Trophoblast cell (in vitro differentiated cells and primary cell): ENCODE results near the gene NR4A1.

Experiments
- DNase-seq, 2 donors: peaks; one replicate each; pipeline ENCODE4 v3.0.0-alpha.2; 2016
- H2AFZ ChIP-seq: 2 replicates; pipeline ENCODE4 v1.6.1; 2013; ENCODE audit warnings: low read length, moderate library complexity, mild to moderate bottlenecking; ENCODE audit not compliant: insufficient read depth, poor library complexity
- H2AK5ac ChIP-seq: 2 replicates; pipeline ENCODE4 v1.6.1; 2013; ENCODE audit warnings: mild to moderate bottlenecking, low read length
- H2BK120ac ChIP-seq: 2 replicates; pipeline ENCODE4 v1.6.1; 2013; ENCODE audit warnings: low read length, mild to moderate bottlenecking, moderate library complexity; ENCODE audit not compliant: insufficient read depth, poor library complexity
- H2BK12ac ChIP-seq: 2 replicates; pipeline ENCODE4 v1.6.1; 2013; ENCODE audit warnings: mild to moderate bottlenecking, low read length, moderate library complexity
- H2BK5ac ChIP-seq: 2 replicates; pipeline ENCODE4 v1.6.1; 2013; ENCODE audit warnings: low read length, low read depth, moderate library complexity, mild to moderate bottlenecking; ENCODE audit not compliant: poor library complexity
- H3K14ac ChIP-seq: 2 replicates; pipeline ENCODE4 v1.6.1; 2013; ENCODE audit warnings: mild to moderate bottlenecking, low read length
- H3K18ac ChIP-seq: 2 replicates; pipeline ENCODE4 v1.6.1; 2013; ENCODE audit warnings: mild to moderate bottlenecking, low read length
- H3K23ac ChIP-seq: 2 replicates; pipeline ENCODE4 v1.6.1; 2013; ENCODE audit warnings: low read length
- H3K27ac ChIP-seq: 2 replicates; pipeline ENCODE4 v1.5.1; 2013; ENCODE audit warnings: low read depth, mild to moderate bottlenecking, inconsistent platforms, low read length, moderate library complexity
- H3K27me3 ChIP-seq: 2 replicates; pipeline ENCODE4 v1.6.1; 2013; ENCODE audit warnings: inconsistent platforms, mild to moderate bottlenecking, low read length, moderate library complexity; ENCODE audit not compliant: insufficient read depth
- H3K36me3 ChIP-seq, 2 experiments: 1 replicate in 1 of 2; 2 replicates in 1 of 2; pipeline ENCODE4 v1.6.1; 2013; ENCODE audit warnings: low read length in 2 of 2, mild to moderate bottlenecking in 2 of 2, moderate library complexity in 1 of 2; ENCODE audit not compliant: insufficient read depth in 2 of 2, control insufficient read depth in 1 of 2
- H3K4ac ChIP-seq: 2 replicates; pipeline ENCODE4 v1.6.1; 2013; ENCODE audit warnings: low read depth, mild to moderate bottlenecking, low read length, moderate library complexity
- H3K4me1 ChIP-seq, 2 experiments: 1 replicate in 1 of 2; 2 replicates in 1 of 2; pipeline ENCODE4 v1.6.1; 2013; ENCODE audit warnings: low read length in 2 of 2, mild to moderate bottlenecking in 2 of 2, moderate library complexity in 1 of 2; ENCODE audit not compliant: insufficient read depth in 2 of 2, control insufficient read depth in 1 of 2
- H3K4me2 ChIP-seq: 2 replicates; pipeline ENCODE4 v1.6.1; 2013; ENCODE audit warnings: inconsistent platforms, mild to moderate bottlenecking, low read length, moderate library complexity
- H3K4me3 ChIP-seq: 2 replicates; pipeline ENCODE4 v1.5.1; 2013; ENCODE audit warnings: mild to moderate bottlenecking, low read depth, low read length, inconsistent platforms
- H3K79me1 ChIP-seq: one replicate; pipeline ENCODE4 v1.6.1; 2013; ENCODE audit warnings: low read length
- H3K79me2 ChIP-seq: 2 replicates; pipeline ENCODE4 v1.6.1; 2013; ENCODE audit warnings: low read length, mild to moderate bottlenecking; ENCODE audit not compliant: control insufficient read depth, insufficient read depth, poor library complexity
- H3K9ac ChIP-seq: 2 replicates; pipeline ENCODE4 v1.6.1; 2013; ENCODE audit warnings: mild to moderate bottlenecking, low read length
- H3K9me3 ChIP-seq: 2 replicates; pipeline ENCODE4 v1.6.1; 2013; ENCODE audit warnings: low read depth, mild to moderate bottlenecking, control low read depth, inconsistent platforms, low read length; ENCODE audit not compliant: insufficient read depth
- H4K12ac ChIP-seq: 2 replicates; pipeline ENCODE4 v1.6.1; 2013; ENCODE audit warnings: low read depth, mild to moderate bottlenecking, low read length, moderate library complexity
- H4K8ac ChIP-seq: 2 replicates; pipeline ENCODE4 v1.6.1; 2013; ENCODE audit warnings: low read depth, mild to moderate bottlenecking, low read length, moderate library complexity
- H4K91ac ChIP-seq: one replicate; pipeline ENCODE4 v1.6.1; 2013; ENCODE audit warnings: low read depth, mild to moderate bottlenecking, low read length, moderate library complexity
- WGBS: extraction: QIAGEN DNeasy Blood & Tissue Kit; methylation state at CpG from one replicate; pipeline ENCODE4 v1.1.7; 2013; ENCODE audit warnings: missing lambda C conversion rate; ENCODE audit not compliant: insufficient read length, insufficient coverage; ENCODE audit errors: extremely low coverage; 5-methylcytosine and 5-hydroxymethylcytosine counted together

Gene NR4A1

DNA sequence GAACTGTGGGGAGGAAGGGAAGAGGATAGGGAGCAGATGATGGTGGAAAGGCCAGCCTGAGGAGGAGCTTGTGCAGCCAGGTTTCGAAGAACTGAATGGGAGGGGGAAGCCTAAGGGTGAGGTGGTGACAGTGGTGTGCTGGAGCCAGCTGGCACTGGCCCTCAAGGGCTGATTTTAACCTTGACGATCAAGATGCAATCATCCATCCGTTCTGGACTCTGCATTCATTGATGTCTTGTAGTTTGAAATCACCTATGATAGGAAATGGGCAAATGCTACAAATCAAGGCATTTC lies 15.8 kb downstream of the NR4A1 start:
- Histone ChIP-seq H3K4ac (no peak overlapping the region), H3K14ac (no peak overlapping the region), H3K18ac (no peak overlapping the region), H4K91ac (no peak overlapping the region), H2BK5ac (no peak overlapping the region), H3K4me1 (peaks cover 2 to 10% of the 10 kb centered on the region in 2 experiments), H3K79me2 (peaks cover 11% of the 10 kb centered on the region), H3K9me3 (no peaks in the 10 kb centered on the region), H3K79me1 (peaks cover 6% of the 10 kb centered on the region), H3K36me3 (no peaks in the 10 kb centered on the region), H3K4me2 (no peak overlapping the region), H2AK5ac (no peak overlapping the region), H2BK12ac (no peak overlapping the region), H3K27ac (no peak overlapping the region), H4K12ac (no peak overlapping the region), H3K27me3 (no peaks in the 10 kb centered on the region), H2AFZ (no peak overlapping the region), H2BK120ac (no peak overlapping the region), H4K8ac (no peak overlapping the region), H3K4me3 (no peak overlapping the region), H3K23ac (no peak overlapping the region), H3K9ac (no peak overlapping the region)
- no CpG with 5 or more reads among the region's 3 CpGs for WGBS
- DNase-seq = no peak

DNA sequence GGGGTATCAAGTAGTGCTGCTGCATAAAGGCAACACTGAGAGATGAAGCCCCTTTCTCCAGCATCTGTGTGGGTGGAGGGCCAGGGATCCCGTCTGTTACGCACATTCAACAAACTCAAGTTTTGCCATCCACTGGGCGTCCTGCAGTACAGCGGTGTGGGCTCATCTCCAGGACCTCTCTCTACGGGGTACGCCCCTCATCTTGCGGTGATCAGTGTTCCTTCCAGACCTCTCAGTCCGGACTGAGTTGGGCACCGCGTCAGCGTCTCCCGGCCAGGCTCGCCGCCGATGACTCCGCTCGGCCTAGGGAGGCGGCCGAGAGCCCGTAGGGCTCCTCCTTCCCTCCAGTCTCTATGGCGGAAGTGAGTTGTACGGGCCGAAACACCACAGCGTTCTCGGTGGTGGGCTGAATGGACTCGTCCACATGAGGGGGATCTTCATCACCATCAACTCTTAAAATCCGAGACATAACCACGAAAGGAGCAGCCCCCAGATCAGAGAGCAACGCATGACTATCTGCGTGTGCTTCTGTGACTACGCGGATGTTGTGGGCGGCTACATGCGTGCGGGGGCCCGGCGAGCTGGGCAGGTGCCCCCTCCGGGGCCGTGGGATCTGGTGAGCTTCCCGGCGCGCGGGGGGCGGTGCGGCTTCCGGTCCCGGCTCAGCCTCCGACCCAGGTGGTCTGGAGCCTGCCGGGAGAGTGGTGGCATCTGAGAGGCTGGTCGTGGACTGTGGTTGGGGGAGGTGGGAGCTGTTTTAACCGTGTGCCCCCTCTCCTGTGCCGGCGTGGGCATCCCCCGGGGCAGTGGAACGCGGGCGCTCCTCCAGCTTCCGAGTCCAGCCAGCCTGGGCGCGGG lies 18.3 kb downstream of the NR4A1 start, which contains the start of gene ATG101:
ATG101 (plus strand) TSS at position 652 of the 858 bp plus-strand sequence. CDS start 3,673 bp downstream, outside the sequence.
- Histone ChIP-seq H3K4me1 (peaks cover 2 to 14% of the 10 kb centered on the region in 2 experiments), H2BK12ac (peak within 1 kb of the TSS; percentile 79), H3K9me3 (no peaks in the 10 kb centered on the region), H3K79me2 (peaks cover 11% of the 10 kb centered on the region), H2AK5ac (peak within 1 kb of the TSS; percentile 80), H4K12ac (peak within 1 kb of the TSS; percentile 83), H3K27me3 (no peaks in the 10 kb centered on the region), H3K4me3 (peak within 1 kb of the TSS; percentile 99), H2AFZ (peak within 1 kb of the TSS; percentile 92), H3K4ac (peak within 1 kb of the TSS; percentile 88), H3K36me3 (peaks cover 14 to 18% of the 10 kb centered on the region in 2 experiments), H2BK5ac (peak within 1 kb of the TSS; percentile 99), H3K18ac (peak within 1 kb of the TSS; percentile 90), H3K4me2 (peak within 1 kb of the TSS; percentile 66), H3K27ac (peak within 1 kb of the TSS; percentile 60), H3K9ac (peak within 1 kb of the TSS; percentile 97), H3K14ac (peak within 1 kb of the TSS; percentile 89), H4K91ac (peak within 1 kb of the TSS; percentile 98), H4K8ac (peak within 1 kb of the TSS; percentile 96), H3K23ac (no peak within 1 kb of the TSS), H2BK120ac (peak within 1 kb of the TSS; percentile 99), H3K79me1 (peaks cover 6% of the 10 kb centered on the region)
- whole genome bisulfite sequencing = no CpG with 5 or more reads among the region's 60 CpGs
- DNase-seq = peak; percentile 92 to 97

DNA sequence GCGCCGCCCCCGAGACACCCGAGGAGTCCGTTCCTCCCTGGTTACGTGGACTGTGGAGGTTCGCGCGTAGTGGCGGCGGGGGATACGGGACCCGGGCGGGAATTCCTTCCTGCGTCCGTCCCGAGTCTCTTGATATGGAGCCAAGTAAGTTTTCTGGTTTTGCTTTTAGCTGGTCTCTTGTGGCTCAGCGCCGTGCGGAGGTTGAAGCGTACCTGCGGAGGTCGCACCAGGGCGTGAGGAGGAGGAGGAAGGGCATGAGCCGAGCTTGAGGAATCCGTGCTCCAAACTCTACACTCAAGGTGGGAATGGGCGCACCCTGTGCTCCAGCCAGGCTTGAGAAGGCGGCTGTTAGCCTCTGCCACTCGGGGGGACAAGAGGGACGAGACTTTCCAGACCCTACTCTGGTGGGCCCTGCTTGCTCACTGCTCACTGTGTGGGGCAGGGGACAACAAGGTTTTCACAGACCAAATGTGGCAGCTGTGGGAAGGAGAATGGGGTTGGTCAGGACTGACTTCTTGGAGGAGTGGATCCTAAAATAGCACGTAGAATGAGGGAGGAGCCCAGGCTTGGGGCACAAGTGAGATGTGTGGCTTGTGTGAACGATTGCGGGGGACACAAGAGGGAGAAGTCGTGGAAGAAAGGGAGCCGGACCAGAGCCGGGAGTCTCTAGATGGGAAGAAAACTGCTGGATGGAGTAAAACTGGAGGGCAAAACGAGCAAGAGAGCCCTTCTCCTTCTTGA lies 19.1 kb downstream of the NR4A1 start:
- peak in 1 of 2 donors; percentile 64 for DNase-seq
- peaks cover 11% of the 10 kb centered on the region for H3K79me2 ChIP-seq
- no peak overlapping the region for H3K23ac ChIP-seq
- H3K14ac ChIP-seq = peak overlapping the region; percentile 89
- H3K18ac ChIP-seq = peak overlapping the region; percentile 90
- no peak overlapping the region for H2BK12ac ChIP-seq
- peak overlapping the region; percentile 42 for H2BK5ac ChIP-seq
- H3K4me3 ChIP-seq = peak overlapping the region; percentile 99
- peak overlapping the region; percentile 98 for H4K91ac ChIP-seq
- no peaks in the 10 kb centered on the region for H3K9me3 ChIP-seq
- H4K12ac ChIP-seq = peak overlapping the region; percentile 83
- H3K4ac ChIP-seq = peak overlapping the region; percentile 88
- H3K27ac ChIP-seq = no peak overlapping the region
- H4K8ac ChIP-seq = peak overlapping the region; percentile 96
- H3K9ac ChIP-seq = peak overlapping the region; percentile 97
- H2AFZ ChIP-seq = peak overlapping the region; percentile 84
- peak overlapping the region; percentile 80 for H2AK5ac ChIP-seq
- peak overlapping the region; percentile 99 for H2BK120ac ChIP-seq
- peaks cover 21 to 25% of the 10 kb centered on the region in 2 experiments for H3K36me3 ChIP-seq
- H3K4me2 ChIP-seq = peak overlapping the region; percentile 66
- H3K4me1 ChIP-seq = peaks cover 2 to 14% of the 10 kb centered on the region in 2 experiments
- no CpG with 5 or more reads among the region's 37 CpGs for WGBS
- peaks cover 6% of the 10 kb centered on the region for H3K79me1 ChIP-seq
- H3K27me3 ChIP-seq = no peaks in the 10 kb centered on the region

DNA sequence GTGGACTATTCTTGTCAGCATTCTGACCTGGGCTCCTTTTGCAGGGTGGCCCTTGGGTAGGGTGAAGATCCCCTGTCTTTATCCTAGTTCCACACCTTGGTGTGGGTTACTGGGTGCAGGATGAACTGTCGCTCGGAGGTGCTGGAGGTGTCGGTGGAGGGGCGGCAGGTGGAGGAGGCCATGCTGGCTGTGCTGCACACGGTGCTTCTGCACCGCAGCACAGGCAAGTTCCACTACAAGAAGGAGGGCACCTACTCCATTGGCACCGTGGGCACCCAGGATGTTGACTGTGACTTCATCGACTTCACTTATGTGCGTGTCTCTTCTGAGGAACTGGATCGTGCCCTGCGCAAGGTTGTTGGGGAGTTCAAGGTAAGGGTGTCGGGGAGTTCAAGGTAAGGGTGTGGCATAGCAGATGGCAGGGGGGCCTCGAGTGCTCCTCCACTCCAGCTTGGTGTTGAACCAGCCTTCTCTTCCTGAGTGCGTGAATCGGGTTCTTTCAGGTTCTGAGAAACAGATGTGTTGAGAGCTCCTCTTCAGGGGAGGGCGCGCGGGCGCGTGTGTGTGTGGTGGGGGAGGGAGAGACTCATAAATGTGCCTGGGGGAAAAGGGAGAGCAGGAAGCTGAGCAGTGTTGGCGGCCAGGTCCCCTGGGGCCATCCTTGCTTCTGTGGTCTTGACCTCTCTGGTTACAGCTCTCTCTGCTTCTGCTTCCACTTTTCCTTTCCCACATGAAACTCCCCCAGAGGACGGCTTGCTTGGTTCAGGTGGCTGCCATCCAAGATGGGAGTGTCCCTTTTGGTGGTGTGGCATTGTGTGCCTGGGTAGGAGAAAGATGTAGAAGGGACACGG lies 22.5 kb downstream of the NR4A1 start:
- Histone ChIP-seq H3K79me1 (peaks cover 6% of the 10 kb centered on the region), H3K4me3 (no peak overlapping the region), H4K8ac (no peak overlapping the region), H3K9me3 (no peaks in the 10 kb centered on the region), H3K18ac (no peak overlapping the region), H2AK5ac (no peak overlapping the region), H2AFZ (no peak overlapping the region), H3K9ac (no peak overlapping the region), H3K36me3 (peaks cover 42 to 54% of the 10 kb centered on the region in 2 experiments), H2BK5ac (no peak overlapping the region), H3K27ac (no peak overlapping the region), H3K4ac (peak overlapping the region; percentile 1), H2BK120ac (no peak overlapping the region), H3K4me1 (peaks cover 2 to 14% of the 10 kb centered on the region in 2 experiments), H4K12ac (no peak overlapping the region), H3K79me2 (peaks cover 11% of the 10 kb centered on the region), H3K23ac (no peak overlapping the region), H3K4me2 (no peak overlapping the region), H3K27me3 (no peaks in the 10 kb centered on the region), H3K14ac (no peak overlapping the region), H4K91ac (no peak overlapping the region), H2BK12ac (no peak overlapping the region)
- WGBS = no CpG with 5 or more reads among the region's 23 CpGs
- DNase-seq = no peak
